Upper lobe of left lung (tissue), 6 donors: ENCODE results near the gene TMPRSS7. TPM values are rescaled to one million over a fixed set of nuclear protein-coding genes. Genes with fewer than 3 reads are reported as not detected.

Experiments
- ATAC-seq, 2 donors: fragments of 200-7000 bp; cut with Tn5 transposase; one replicate each; pipeline ENCODE4 v1.9.1; 2022; ENCODE audit warnings: mild to moderate bottlenecking in 2 of 2, moderate library complexity in 2 of 2; ENCODE audit not compliant: low FRiP score in 2 of 2
- DNase-seq, 2 donors: peaks; one replicate each; pipeline ENCODE4 v3.0.0-alpha.2; 2019 to 2020
- H3K27ac ChIP-seq, 4 donors: fragments of 200-600 bp; sonication (generic); one replicate each; pipeline ENCODE4 v1.5.1; 2016 to 2019
- H3K27me3 ChIP-seq, 4 donors: fragments of 200-600 bp; sonication (generic); one replicate each; pipeline ENCODE4 v1.5.1; 2017 to 2019
- H3K36me3 ChIP-seq, 4 donors: fragments of 200-600 bp; sonication (generic); one replicate each; pipeline ENCODE4 v1.5.1; 2016 to 2019
- H3K4me1 ChIP-seq, 4 donors: fragments of 200-600 bp; sonication (generic); one replicate each; pipeline ENCODE4 v1.5.1; 2018 to 2019
- H3K4me3 ChIP-seq, 4 donors: fragments of 200-600 bp; sonication (generic); one replicate each; pipeline ENCODE4 v1.5.1; 2017 to 2019; ENCODE audit warnings: mild to moderate bottlenecking in 2 of 4, moderate library complexity in 1 of 4
- H3K9me3 ChIP-seq, 4 donors: fragments of 200-600 bp; sonication (generic); one replicate each; pipeline ENCODE4 v1.5.1; 2018 to 2019
- EP300 ChIP-seq, 4 donors: sonication (generic); formaldehyde crosslinking; IDR thresholded peaks; one replicate each; pipeline ENCODE4 v1.5.1; 2017; ENCODE audit warnings: antibody characterized with exemption in 4 of 4, control low read depth in 2 of 4
- POLR2A ChIP-seq, 4 donors: fragments of 450-650 bp; IDR thresholded peaks; one replicate each; pipeline ENCODE4 v1.5.1; 2016 to 2017; ENCODE audit warnings: antibody characterized with exemption in 4 of 4, mild to moderate bottlenecking in 2 of 4
- POLR2AphosphoS5 ChIP-seq, 2 donors: sonication (generic); formaldehyde crosslinking; IDR thresholded peaks; one replicate each; pipeline ENCODE4 v1.5.1; 2017; ENCODE audit warnings: antibody characterized with exemption in 2 of 2
- WGBS, 2 donors: methylation state at CpG; one replicate each; pipeline ENCODE4 v1.1.5; 2017 to 2018; 5-methylcytosine and 5-hydroxymethylcytosine counted together
- total RNA-seq, 6 donors: library from RNA; depleted of rRNA in 4 of 6; stranded (reverse); fragments of >200 nt in 4 of 6; gene quantifications; one replicate each; pipeline versions ENCODE4 v1.1.0 to v1.2.1, GENCODE V29; 2016 to 2021
- TF ChIP-seq, protein P1 (sequence below), 6 experiments: fragments of 450-650 bp in 4 of 6; fragments of 200-600 bp in 2 of 6; sonication (generic) in 2 of 6; IDR thresholded peaks; one replicate each; pipeline ENCODE4 v1.5.1; 2016 to 2019; ENCODE audit warnings: antibody characterized with exemption in 6 of 6
- donor health status: DM: no; HTN: no; CAD: no; lungs with moderate emphysema.
- donor health status: DM: no; HTN: yes; CAD: no; lungs with severe emphysema.

TMPRSS7 gene
- total RNA-seq, 6 donors from 2014 or later: 0.15 to 0.39 (median 0.29) TPM; not detected in 3

DNA sequence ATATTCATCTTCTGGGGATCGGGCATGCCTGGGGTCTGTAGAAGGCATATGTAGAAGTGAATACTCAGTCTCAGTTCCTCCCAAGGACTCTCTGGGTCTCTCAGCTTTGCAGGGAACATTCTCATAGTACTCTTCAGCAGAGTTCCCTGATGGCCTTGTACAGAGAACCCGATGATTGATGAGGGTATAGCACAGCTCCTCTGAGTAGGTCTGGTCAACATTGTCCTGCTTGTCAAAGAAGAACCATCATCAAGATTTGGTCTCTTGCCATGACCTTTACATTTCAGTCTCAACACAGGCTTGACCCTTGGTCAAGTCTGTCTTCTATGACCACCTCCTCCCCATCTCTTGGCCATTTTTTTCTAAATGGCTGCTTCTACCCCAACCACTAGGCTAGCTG, 89.0 kb downstream of the TMPRSS7 start:
- WGBS, 2 donors: 90 to 97% methylated on average over 2 of the region's 2 CpGs
- Histone ChIP-seq H3K27me3 (no peaks in the 10 kb centered on the region), H3K36me3 (no peaks in the 10 kb centered on the region), H3K9me3 (no peaks in the 10 kb centered on the region), H3K4me1 (peaks cover 4 to 13% (median 9%) of the 10 kb centered on the region in 4 donors), H3K27ac (no peak overlapping the region), H3K4me3 (no peak overlapping the region)
- DNase-seq: no peak
- ATAC-seq: no peak
- TF ChIP-seq, protein P1, sequence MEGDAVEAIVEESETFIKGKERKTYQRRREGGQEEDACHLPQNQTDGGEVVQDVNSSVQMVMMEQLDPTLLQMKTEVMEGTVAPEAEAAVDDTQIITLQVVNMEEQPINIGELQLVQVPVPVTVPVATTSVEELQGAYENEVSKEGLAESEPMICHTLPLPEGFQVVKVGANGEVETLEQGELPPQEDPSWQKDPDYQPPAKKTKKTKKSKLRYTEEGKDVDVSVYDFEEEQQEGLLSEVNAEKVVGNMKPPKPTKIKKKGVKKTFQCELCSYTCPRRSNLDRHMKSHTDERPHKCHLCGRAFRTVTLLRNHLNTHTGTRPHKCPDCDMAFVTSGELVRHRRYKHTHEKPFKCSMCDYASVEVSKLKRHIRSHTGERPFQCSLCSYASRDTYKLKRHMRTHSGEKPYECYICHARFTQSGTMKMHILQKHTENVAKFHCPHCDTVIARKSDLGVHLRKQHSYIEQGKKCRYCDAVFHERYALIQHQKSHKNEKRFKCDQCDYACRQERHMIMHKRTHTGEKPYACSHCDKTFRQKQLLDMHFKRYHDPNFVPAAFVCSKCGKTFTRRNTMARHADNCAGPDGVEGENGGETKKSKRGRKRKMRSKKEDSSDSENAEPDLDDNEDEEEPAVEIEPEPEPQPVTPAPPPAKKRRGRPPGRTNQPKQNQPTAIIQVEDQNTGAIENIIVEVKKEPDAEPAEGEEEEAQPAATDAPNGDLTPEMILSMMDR (IDR thresholded peaks at IDR 0.05): no peak
- TF ChIP-seq POLR2AphosphoS5 (IDR thresholded peaks at IDR 0.05): no peak
- no peak for TF ChIP-seq POLR2A (IDR thresholded peaks at IDR 0.05)
- TF ChIP-seq EP300 (IDR thresholded peaks at IDR 0.05): no peak

DNA sequence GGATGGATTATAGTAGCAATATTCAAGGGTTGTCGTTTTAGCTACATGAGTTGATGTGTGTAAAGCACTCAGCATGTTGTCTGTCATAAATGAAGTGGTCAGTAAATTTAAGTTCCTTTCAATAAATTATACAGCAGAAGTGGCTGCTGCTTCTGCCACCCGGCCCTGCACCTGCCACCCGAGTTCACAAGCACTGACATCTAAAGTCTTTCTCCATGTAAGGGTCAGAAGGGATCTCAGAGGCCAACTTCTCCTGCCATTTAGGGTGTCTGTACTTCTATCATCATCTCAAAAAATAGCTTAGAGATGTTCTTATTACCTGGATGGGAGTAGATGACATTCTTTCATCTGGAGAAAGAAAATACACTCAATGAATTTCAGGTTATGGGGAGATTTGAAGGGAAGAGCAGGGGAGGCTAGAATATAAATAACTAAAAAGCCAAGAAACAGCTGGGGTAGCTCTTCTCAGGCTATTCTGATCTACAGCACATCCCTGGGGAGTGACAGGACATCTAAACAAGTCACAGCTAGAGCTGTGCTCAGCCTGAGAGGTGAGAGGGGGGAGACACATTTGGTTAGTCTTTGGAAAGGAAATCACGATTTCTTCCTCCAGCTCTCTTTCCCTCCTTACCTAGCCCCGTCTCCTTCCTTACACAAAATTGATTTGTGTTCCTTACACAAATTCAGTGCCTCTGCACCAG, 90.5 kb downstream of the TMPRSS7 start:
- TF ChIP-seq POLR2A (IDR thresholded peaks at IDR 0.05) (no peak), POLR2AphosphoS5 (IDR thresholded peaks at IDR 0.05) (no peak), EP300 (IDR thresholded peaks at IDR 0.05) (no peak)
- TF ChIP-seq, protein P1 (IDR thresholded peaks at IDR 0.05): no peak
- H3K4me1 ChIP-seq: peaks cover under 1 to 13% (median 5%) of the 10 kb centered on the region in 4 donors
- no peaks in the 10 kb centered on the region for H3K36me3 ChIP-seq
- no peak overlapping the region for H3K27ac ChIP-seq
- H3K27me3 ChIP-seq: no peaks in the 10 kb centered on the region
- no peak for ATAC-seq
- H3K9me3 ChIP-seq: no peaks in the 10 kb centered on the region
- DNase-seq: peak in 1 of 2 donors; percentile 8
- 76 to 84% methylated on average over 5 of the region's 5 CpGs for whole genome bisulfite sequencing, 2 donors
- no peak overlapping the region for H3K4me3 ChIP-seq

DNA sequence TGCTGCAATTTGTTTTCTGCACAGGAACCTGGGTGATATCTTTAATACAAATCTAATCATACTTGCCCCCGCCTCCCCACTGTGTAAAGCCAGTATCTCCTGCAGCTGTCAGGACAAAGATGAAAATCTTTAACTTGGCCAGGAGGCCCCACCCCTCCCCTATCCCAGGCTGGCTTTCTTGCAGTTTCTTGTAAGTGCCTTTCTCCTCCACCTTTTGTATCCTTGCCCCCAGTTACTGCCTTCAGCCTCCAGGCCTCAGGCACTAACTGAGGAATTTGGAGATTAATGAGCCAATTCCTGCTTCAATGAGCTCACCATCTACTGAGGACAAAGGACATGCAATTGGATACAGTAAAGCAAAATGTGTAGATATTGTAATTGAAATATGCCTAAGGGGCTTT, 92.0 kb downstream of the TMPRSS7 start:
- H3K4me1 ChIP-seq: peaks cover 0 to 13% (median 3%) of the 10 kb centered on the region in 4 donors
- H3K27ac ChIP-seq: no peak overlapping the region
- no peaks in the 10 kb centered on the region for H3K9me3 ChIP-seq
- no peaks in the 10 kb centered on the region for H3K36me3 ChIP-seq
- ATAC-seq: no peak
- 56 to 78% methylated on average over 1 of the region's 1 CpG for WGBS, 2 donors
- H3K27me3 ChIP-seq: no peaks in the 10 kb centered on the region
- H3K4me3 ChIP-seq: no peak overlapping the region
- TF ChIP-seq POLR2AphosphoS5 (IDR thresholded peaks at IDR 0.05) (no peak), POLR2A (IDR thresholded peaks at IDR 0.05) (no peak), EP300 (IDR thresholded peaks at IDR 0.05) (no peak)
- TF ChIP-seq, protein P1 (IDR thresholded peaks at IDR 0.05): no peak
- no peak for DNase-seq

DNA sequence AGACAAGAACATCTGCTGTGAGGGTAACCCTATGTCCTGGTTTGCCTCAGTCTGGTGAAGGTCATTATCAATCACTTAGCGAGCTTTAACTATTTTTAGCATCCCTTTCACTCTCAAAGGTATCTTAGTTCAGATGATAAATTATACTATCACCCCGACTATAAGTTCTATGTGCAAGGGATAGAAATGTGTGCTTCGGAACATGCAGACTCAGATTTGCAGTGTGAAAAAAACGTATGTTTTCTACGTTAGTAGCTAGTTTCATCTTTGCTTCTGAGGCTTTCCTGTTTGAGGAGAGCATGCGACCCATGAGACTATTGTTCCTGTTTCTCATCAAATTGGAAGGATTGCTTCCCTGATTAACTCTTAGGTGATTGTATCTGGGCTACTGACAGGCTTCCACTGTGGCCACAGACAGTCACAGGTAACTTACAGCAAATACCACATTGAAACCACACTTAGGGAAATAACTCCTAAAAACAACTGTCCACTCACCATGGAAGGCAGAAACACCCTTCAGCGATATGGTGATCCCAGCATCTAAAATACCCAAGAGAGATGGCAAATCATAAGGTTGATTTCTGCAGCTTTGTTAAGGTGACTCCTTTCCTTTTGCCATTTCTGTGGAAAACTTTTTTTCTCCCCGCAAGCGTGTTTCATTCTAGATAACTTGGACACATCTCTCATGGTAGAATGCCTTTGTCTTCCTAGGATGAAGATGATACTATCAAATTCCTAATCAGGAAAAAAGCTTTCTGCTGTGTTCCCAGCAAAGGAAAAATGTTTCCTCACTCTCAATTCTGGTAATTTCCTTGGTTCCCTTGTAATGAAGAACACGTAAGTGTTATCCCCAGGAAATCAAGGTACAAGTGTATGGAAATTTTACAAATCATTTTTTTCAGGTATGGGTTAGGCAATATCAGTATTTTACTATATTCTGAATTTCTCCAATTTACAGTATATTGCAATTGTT, 93.3 kb downstream of the TMPRSS7 start:
- DNase-seq (no peak), ATAC-seq (peak in 1 of 2 donors; percentile 10)
- H3K4me1 ChIP-seq: peaks cover 0 to 13% (median 3%) of the 10 kb centered on the region in 4 donors
- H3K36me3 ChIP-seq: no peaks in the 10 kb centered on the region
- WGBS, 2 donors: 63 to 67% methylated on average over 10 of the region's 10 CpGs
- no peak overlapping the region for H3K4me3 ChIP-seq
- no peak for TF ChIP-seq POLR2AphosphoS5 (IDR thresholded peaks at IDR 0.05)
- no peak for TF ChIP-seq EP300 (IDR thresholded peaks at IDR 0.05)
- TF ChIP-seq, protein P1 (IDR thresholded peaks at IDR 0.05): no peak
- TF ChIP-seq POLR2A (IDR thresholded peaks at IDR 0.05): no peak
- H3K9me3 ChIP-seq: no peaks in the 10 kb centered on the region
- H3K27me3 ChIP-seq: no peaks in the 10 kb centered on the region
- no peak overlapping the region for H3K27ac ChIP-seq
